ENCODE results near the gene ARHGAP36. TPM values are rescaled to one million over a fixed set of nuclear protein-coding genes. Genes with fewer than 3 reads are reported as not detected.

ARHGAP36 gene
- total RNA-seq = not detected in 2 replicates

GRCh38 chrX:131058136-131058868 lies at the start of gene ARHGAP36:
Gene ARHGAP36, plus strand, starts transcription at chrX:131058346. Its CDS starts 23,320 bp downstream, at chrX:131081666.

Other genes with a start within 250 kb of the ARHGAP36 start
- 9.7 and 10.2 TPM in 2 replicates for gene ENOX2, start 155.1 kb upstream of the ARHGAP36 start, total RNA-seq
- not detected in 2 replicates for gene IGSF1, start 231.0 kb downstream of the ARHGAP36 start, total RNA-seq